HG03521 (cell line): Measurements from ENCODE around the gene QPCT.
"Not testable (repeated sequence)": the region's sequence is repeated elsewhere in the genome, so short reads cannot be mapped to it uniquely, and the experiment has no call there.

Experiments used
- ATAC-seq: cut with Tn5 transposase; IDR thresholded peaks from one replicate; pipeline ENCODE4 v1.9.1; 2021; ENCODE audit warnings: mild to moderate bottlenecking, moderate library complexity; ENCODE audit not compliant: unreplicated experiment

QPCT gene

GRCh38 chr2:37357069-37357468, 12.6 kb downstream of the QPCT start:
- no peak for ATAC-seq

GRCh38 chr2:37357530-37357929, 13.1 kb downstream of the QPCT start:
- ATAC-seq: no peak

- no peak for ATAC-seq
These were observed 14.0 kb downstream of the QPCT start for GRCh38 chr2:37358466-37358865.

GRCh38 chr2:37361216-37361815, 16.9 kb downstream of the QPCT start:
- ATAC-seq: no peak

GRCh38 chr2:37361994-37362698, 17.7 kb downstream of the QPCT start:
- no peak for ATAC-seq

GRCh38 chr2:37364351-37364750, 19.9 kb downstream of the QPCT start:
- ATAC-seq: no peak

GRCh38 chr2:37365669-37366068, 21.2 kb downstream of the QPCT start:
- no peak for ATAC-seq

- no peak for ATAC-seq
These were observed 22.3 kb downstream of the QPCT start for GRCh38 chr2:37366773-37367172.

- ATAC-seq: no peak
These were observed 22.9 kb downstream of the QPCT start for GRCh38 chr2:37367310-37367709.

GRCh38 chr2:37367984-37368383, 23.6 kb downstream of the QPCT start:
- ATAC-seq: no peak

- ATAC-seq: no peak
These were observed 26.2 kb downstream of the QPCT start for GRCh38 chr2:37370666-37371065.

- ATAC-seq: no peak
These were observed 27.6 kb downstream of the QPCT start for GRCh38 chr2:37372000-37372399.

- peak; percentile 31 for ATAC-seq
These were observed 31.4 kb downstream of the QPCT start for GRCh38 chr2:37375741-37376288.

- peak; percentile 82 for ATAC-seq
These were observed 32.2 kb downstream of the QPCT start for GRCh38 chr2:37376421-37377186.

GRCh38 chr2:37377187-37377532, 32.7 kb downstream of the QPCT start:
- peak; percentile 48 for ATAC-seq

GRCh38 chr2:37378411-37378810, 34.0 kb downstream of the QPCT start:
- ATAC-seq: no peak

GRCh38 chr2:37379881-37380296, 35.5 kb downstream of the QPCT start:
- ATAC-seq: no peak

- ATAC-seq: not testable (repeated sequence)
These were observed 36.4 kb downstream of the QPCT start for GRCh38 chr2:37380787-37381186.

- ATAC-seq: not testable (repeated sequence)
These were observed 39.8 kb downstream of the QPCT start for GRCh38 chr2:37384261-37384660.

GRCh38 chr2:37387148-37387835, 42.9 kb downstream of the QPCT start:
- ATAC-seq: no peak

GRCh38 chr2:37388074-37388473, 43.6 kb downstream of the QPCT start:
- no peak for ATAC-seq
